ENCODE data around the gene GALE.

DNA sequence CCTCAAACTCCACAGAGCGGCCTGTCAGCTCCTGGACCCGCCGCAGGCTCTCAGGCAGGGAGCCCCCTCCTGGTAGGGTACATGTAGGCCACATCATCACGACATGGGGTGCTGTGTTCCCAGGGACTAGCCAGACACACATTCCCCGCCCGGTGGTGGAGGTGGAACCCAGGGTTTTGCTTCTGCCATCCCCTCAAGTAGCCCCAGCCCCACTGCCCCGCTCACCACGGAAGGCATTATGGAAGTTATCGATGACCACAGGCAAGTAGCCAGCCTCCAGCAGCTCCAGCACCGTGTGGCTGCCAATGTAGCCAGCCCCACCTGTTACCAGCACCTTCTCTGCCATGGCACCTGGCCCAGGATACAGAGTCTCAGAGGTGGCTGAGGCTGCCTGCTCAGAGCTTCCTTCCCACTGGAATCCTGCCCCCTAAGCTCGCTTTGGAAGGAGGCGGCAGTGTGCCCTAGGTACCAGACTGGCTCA, 1.9 kb downstream of the GALE start:
- no peak for TF ChIP-seq POLR2A (IDR thresholded peaks at IDR 0.05; ENCODE audit: low read depth, low read length)
- TF ChIP-seq POLR2AphosphoS5 (IDR thresholded peaks at IDR 0.05; ENCODE audit: low read depth, low read length) = no peak
